Hepatocyte (in vitro differentiated cells): ENCODE data around the gene FBLL1.

Experiments
- EZH2 ChIP-seq: fragments of 200-600 bp; sonication (generic); IDR thresholded peaks from 2 replicates; pipeline ENCODE4 v1.6.1; 2016; ENCODE audit warnings: antibody characterized with exemption, mild to moderate bottlenecking, borderline replicate concordance
- EZH2phosphoT487 ChIP-seq: fragments of 200-600 bp; sonication (generic); IDR thresholded peaks from one replicate; pipeline ENCODE4 v1.6.1; 2018; ENCODE audit warnings: antibody characterized with exemption, mild to moderate bottlenecking, low read depth, moderate library complexity; ENCODE audit not compliant: unreplicated experiment, severe bottlenecking
- TF ChIP-seq, protein P1 (sequence below): fragments of 200-600 bp; sonication (generic); IDR thresholded peaks from 2 replicates; pipeline ENCODE4 v1.5.1; 2016; ENCODE audit warnings: antibody characterized with exemption, mild to moderate bottlenecking; ENCODE audit not compliant: poor library complexity

DNA sequence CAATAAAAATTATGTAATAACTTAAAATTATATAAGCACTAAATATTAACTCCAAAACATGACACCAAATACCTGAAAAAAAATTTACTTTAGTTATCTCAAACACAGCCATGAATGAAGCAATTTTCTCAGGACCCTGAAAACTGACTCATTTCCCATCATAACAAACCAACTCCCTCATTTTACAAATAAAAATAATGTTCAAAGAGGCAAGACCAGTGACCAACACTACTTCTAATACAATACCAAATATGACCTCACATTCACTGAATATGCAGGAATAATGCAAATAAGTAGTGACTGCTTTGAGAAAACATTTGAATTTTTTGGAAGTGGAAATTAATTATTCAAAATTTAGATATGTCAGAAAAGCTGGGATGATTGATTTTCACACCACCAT lies 21.6 kb downstream of the FBLL1 start:
- TF ChIP-seq EZH2 (no peak), EZH2phosphoT487 (no peak)
- TF ChIP-seq, protein P1, sequence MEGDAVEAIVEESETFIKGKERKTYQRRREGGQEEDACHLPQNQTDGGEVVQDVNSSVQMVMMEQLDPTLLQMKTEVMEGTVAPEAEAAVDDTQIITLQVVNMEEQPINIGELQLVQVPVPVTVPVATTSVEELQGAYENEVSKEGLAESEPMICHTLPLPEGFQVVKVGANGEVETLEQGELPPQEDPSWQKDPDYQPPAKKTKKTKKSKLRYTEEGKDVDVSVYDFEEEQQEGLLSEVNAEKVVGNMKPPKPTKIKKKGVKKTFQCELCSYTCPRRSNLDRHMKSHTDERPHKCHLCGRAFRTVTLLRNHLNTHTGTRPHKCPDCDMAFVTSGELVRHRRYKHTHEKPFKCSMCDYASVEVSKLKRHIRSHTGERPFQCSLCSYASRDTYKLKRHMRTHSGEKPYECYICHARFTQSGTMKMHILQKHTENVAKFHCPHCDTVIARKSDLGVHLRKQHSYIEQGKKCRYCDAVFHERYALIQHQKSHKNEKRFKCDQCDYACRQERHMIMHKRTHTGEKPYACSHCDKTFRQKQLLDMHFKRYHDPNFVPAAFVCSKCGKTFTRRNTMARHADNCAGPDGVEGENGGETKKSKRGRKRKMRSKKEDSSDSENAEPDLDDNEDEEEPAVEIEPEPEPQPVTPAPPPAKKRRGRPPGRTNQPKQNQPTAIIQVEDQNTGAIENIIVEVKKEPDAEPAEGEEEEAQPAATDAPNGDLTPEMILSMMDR: no peak
